ENCODE measurements around the gene ENKUR. TPM values are rescaled to one million over a fixed set of nuclear protein-coding genes. Genes with fewer than 3 reads are reported as not detected.

ENKUR gene
- total and polyA plus RNA-seq, 10 of the 15 experiments (the other 5 are each of a cell fraction or from before 2014, with no cell fraction given), result 0.01 to 0.19 (median 0.11) TPM; not detected in 6

GRCh38 chr10:24991298-24991697 lies 24.7 kb downstream of the ENKUR start (continued):
- TF ChIP-seq CTCF (IDR thresholded peaks at IDR 0.05 in 2 of 3, conservative IDR thresholded peaks at IDR 0.05 in 1 of 3; ENCODE audit: control insufficient read depth in 2 of 3, extremely low read depth in 1 of 3, insufficient read depth in 1 of 3, low read depth in 3 of 3, low read length in 3 of 3) (no peak), RBBP5 (conservative IDR thresholded peaks at IDR 0.05) (no peak), SMAD1 (IDR thresholded peaks at IDR 0.05; ENCODE audit: low read depth, partially characterized antibody) (no peak), HDGF (IDR thresholded peaks at IDR 0.05) (no peak)

GRCh38 chr10:24989867-24990266 lies 26.1 kb downstream of the ENKUR start:
- in situ Hi-C loops (cut with MboI) (no loop called here), intact Hi-C loops (cut with micrococcal nuclease; ENCODE audit: unreplicated experiment) (loop anchor here (1.0 to 5.0 kb wide), 3 partner anchors 88 to 347 kb away; no protein-coding TSS in a partner anchor)
- Histone ChIP-seq H3K9ac (ENCODE audit: control insufficient read depth, insufficient read depth, low read length) (no peak overlapping the region), H4K20me1 (ENCODE audit: control insufficient read depth, insufficient read depth) (no peaks in the 10 kb centered on the region), H3K4me2 (ENCODE audit: control insufficient read depth, insufficient read depth) (no peak overlapping the region), H3K27ac (ENCODE audit: control insufficient read depth, insufficient read depth) (no peak overlapping the region), H3K36me3 (ENCODE audit: control insufficient read depth in 2 of 2, insufficient read depth in 2 of 2, low read length in 1 of 2) (no peaks in the 10 kb centered on the region), H3K4me1 (ENCODE audit: control insufficient read depth, insufficient read depth, low read length) (no peaks in the 10 kb centered on the region), H2AFZ (ENCODE audit: control insufficient read depth, low read depth, low read length) (no peak overlapping the region), H3K79me2 (ENCODE audit: control insufficient read depth, insufficient read depth, low read length) (no peaks in the 10 kb centered on the region), H3K4me3 (no peak overlapping the region), H3K9me3 (replicated peaks; ENCODE audit: control insufficient read depth, insufficient read depth, low read length) (no peaks in the 10 kb centered on the region), H3K27me3 (replicated peaks in 1 of 2; ENCODE audit: control insufficient read depth in 2 of 2, insufficient read depth in 2 of 2, low read length in 1 of 2) (no peaks in the 10 kb centered on the region)
- FAIRE-seq (no peak), DNase-seq (ENCODE audit: low read depth, low spot score) (no peak), ATAC-seq (no peak)
- 0% methylated on average over 1 of the region's 1 CpG for WGBS (ENCODE audit: insufficient coverage, insufficient replicate concordance, low lambda C conversion rate, missing lambda C conversion rate)
- TF ChIP-seq RAD21 (IDR thresholded peaks at IDR 0.05; ENCODE audit: insufficient read depth, low read depth, low read length), result peak; percentile 8; the same call in 1 of the 2 replicates
- TF ChIP-seq NFXL1 (IDR thresholded peaks at IDR 0.05; ENCODE audit: borderline replicate concordance), result no peak
- TF ChIP-seq SMC3 (IDR thresholded peaks at IDR 0.05; ENCODE audit: borderline replicate concordance, low read length), result peak; percentile 39; the same call in 1 of the 2 replicates
- ChIA-PET RAD21 (ENCODE audit: unreplicated experiment) (interaction anchor here (0.7 to 5.2 kb wide), 19 partner anchors 26 to 378 kb away, joined by 3 to 30 read pairs (median 4); partner anchors contain the start of genes ARHGAP21, ENKUR and THNSL1), CTCF (interaction anchor here (0.8 to 6.5 kb wide), 25 partner anchors 9 to 613 kb away, joined by 3 to 79 read pairs (median 5); no protein-coding TSS in a partner anchor), SMC1A (ENCODE audit: uncharacterized antibody, unreplicated experiment) (interaction anchor here (0.9 to 6.5 kb wide), 23 partner anchors 8 to 409 kb away, joined by 3 to 41 read pairs (median 7); no protein-coding TSS in a partner anchor), POLR2A (interaction anchor here (0.5 to 1.7 kb wide), 3 partner anchors 60 to 779 kb away, joined by 3 to 6 read pairs (median 5); no protein-coding TSS in a partner anchor)
- BruUV-seq (replicated peaks), result no TSS peak
